HG03457 (cell line): Measurements from ENCODE around the gene ANKRD2.
"Not testable (repeated sequence)": the region's sequence is repeated elsewhere in the genome, so short reads cannot be mapped to it uniquely, and the experiment has no call there.

Experiments
- ATAC-seq: cut with Tn5 transposase; IDR thresholded peaks from one replicate; pipeline ENCODE4 v1.9.1; 2021; ENCODE audit warnings: moderate number of reproducible peaks; ENCODE audit not compliant: unreplicated experiment

Gene ANKRD2

GRCh38 chr10:97546456-97547270, 25.9 kb upstream of the ANKRD2 start:
- no peak for ATAC-seq

- no peak for ATAC-seq
Observed at GRCh38 chr10:97547271-97547600, 25.3 kb upstream of the ANKRD2 start.

DNA sequence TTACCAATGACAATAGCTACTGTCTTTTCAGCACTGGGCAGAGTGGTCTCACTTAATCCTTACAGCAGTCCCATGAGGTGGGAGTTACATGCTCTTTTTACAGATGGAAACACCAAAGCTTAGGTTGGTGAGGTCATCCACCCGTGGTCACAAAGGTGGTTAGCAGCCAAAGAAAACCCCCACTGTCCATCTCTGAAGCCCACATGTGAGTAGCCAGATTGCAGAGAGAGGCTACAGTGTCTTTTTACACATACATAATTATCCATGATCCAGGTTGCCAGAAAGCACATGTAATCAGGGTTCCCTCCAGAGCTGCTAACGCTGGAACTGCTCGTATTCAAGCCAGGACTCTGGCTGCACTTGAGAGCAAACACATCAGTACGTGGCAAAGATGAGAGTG, 24.6 kb upstream of the ANKRD2 start:
- no peak for ATAC-seq

DNA sequence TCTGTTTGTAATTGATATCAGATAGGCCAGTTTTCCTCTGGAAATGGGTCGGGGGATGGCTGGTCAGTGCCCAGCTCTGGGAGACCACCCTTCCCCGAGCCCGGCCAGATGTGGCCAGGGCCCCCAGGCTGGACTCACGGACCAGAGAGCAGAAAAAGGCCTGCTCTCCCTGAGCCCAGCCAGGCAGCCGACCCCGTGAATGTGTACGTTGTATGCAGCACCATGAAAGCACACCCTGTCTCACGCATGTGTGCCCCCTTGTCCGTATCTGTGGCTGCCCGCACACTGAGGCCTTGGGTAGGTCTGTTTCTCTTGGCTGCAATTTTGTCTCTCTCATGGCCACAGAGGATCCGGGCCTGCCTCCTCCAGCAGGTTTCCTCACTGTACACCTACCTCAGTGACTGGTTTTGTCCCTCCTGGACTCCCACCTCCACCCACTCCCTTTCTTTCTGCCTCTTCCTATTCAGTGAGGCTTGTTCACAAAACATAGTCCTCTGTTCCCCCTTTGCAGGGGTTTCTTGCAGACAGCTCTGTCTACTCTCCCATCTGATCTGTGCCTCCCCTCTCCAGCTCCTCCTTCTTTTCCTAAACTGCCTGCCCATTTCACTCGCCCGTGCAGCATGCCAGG, 23.6 kb upstream of the ANKRD2 start:
- no peak for ATAC-seq

DNA sequence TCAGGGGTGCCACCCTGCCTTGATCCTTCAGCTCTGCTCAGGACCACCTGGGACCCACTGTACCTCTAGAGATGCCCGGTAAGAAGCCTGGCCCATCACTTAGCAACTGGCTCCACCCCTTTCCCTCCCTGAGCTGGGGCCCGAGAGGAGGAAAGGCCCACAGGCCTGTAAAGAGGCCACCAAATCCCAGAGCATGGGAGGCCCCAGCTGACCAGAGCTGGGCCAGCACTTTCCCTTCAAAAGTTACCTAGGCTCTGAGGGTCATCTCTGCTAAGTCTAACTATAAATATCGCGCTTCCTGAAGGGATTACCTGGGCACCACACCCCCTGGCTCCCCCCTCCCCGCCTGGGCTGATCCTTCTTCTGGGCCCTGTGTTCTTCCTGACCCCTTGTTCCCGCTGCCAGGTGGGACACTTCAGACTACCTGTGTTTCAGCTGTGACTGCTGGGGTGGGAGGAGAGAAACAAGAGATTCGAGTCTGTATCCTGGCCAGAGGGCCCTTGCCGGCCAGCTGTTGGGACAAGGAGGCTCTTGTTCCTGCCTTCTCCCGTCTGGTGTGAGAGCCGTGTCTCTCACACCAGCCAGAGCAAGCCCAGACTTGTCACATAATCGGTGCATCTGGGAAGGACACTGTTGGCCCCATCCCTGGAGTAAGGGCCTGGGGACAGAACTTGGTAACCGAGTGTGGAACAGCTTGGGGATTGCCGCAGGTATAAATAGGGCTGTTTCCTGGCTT, 22.8 kb upstream of the ANKRD2 start:
- ATAC-seq: no peak

- ATAC-seq: no peak
Observed at GRCh38 chr10:97550336-97551149, 22.0 kb upstream of the ANKRD2 start.

DNA sequence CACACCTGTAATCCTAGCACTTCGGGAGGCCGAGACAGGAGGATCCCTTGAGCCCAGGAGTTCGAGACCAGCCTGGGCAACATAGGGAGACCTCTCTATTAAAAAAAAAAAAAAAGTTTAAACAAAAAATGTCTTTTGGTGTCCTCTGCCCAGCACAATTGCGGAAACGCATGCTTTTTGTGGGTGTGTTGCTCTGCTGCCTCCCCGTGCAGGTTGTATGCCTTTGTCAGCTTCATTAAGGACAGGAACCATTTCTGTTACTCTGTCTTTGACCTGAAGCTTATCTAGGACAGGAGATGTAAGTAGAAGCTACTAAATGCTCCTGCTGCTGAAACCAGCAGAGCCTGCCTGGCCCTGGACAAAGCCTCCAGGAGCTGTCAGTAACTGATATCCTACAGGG, 21.3 kb upstream of the ANKRD2 start:
- ATAC-seq: no peak

GRCh38 chr10:97553575-97554031, 19.0 kb upstream of the ANKRD2 start:
- no peak for ATAC-seq

- not testable (repeated sequence) for ATAC-seq
Observed at GRCh38 chr10:97554336-97554735, 18.2 kb upstream of the ANKRD2 start.

- not testable (repeated sequence) for ATAC-seq
Observed at GRCh38 chr10:97555541-97555940, 17.0 kb upstream of the ANKRD2 start.

DNA sequence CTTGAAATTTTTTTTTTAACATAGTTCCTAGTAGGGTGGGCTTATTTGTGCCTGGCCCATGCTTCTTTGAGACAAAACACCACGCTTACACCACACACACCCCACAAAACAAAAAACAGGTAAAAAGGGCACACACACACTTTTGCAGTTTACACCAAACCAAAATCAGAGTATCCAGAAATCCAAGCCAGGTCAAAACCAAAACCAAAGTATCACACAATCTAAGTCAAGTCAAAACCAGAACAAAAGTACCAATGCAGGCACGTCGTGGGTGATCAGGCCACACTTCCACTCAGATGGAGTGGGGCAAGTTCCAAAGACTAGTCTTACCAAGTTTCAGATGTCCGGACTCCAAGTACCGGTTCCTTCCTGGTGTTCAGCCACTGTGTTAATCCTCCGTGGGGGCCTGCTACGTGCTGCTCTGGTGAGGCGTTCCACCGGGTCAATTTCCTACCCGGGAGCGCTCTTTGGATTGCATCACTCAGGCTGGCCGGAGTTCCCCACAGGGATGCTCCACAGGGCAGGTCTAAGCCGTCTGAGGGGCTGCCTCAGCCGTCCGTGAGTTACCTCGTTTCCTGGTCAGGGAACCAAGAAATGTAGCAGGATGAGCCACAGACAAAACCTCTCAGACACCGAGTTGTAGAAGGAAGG, 11.7 kb upstream of the ANKRD2 start:
- not testable (repeated sequence) for ATAC-seq

DNA sequence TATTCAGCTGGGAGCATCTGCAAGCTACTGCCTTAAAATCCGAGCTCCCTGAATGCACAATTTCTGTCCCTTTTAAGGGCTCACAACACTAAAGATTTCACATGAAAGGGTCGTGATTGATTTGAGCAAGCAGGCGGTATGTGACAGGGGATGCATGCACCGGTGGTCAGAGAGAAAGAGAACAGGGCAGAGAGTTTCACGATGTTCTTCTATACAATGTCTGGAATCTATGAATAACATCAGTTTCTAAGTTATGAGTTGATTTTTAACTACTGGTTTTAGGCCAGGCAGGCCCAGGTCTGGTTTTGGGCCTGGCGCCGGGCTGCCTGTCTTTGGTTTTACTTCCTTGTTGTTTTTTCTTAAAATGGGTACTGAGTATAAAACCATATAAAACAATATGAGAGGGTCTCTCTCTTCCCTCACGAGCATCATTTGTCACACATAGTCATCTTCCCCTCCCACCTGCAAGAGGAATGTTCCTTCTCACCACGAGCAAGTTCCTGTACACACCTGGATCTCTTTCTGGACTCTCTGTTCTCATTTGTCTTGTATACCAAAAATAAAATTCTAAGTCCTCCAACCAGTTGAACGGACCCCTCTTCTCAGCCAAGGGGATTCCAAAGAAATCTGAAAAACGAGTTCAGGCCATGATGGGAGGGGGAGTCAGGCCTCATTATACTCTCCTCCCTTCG, 11.0 kb upstream of the ANKRD2 start:
- not testable (repeated sequence) for ATAC-seq

GRCh38 chr10:97562329-97562728, 10.2 kb upstream of the ANKRD2 start:
- ATAC-seq: not testable (repeated sequence)

DNA sequence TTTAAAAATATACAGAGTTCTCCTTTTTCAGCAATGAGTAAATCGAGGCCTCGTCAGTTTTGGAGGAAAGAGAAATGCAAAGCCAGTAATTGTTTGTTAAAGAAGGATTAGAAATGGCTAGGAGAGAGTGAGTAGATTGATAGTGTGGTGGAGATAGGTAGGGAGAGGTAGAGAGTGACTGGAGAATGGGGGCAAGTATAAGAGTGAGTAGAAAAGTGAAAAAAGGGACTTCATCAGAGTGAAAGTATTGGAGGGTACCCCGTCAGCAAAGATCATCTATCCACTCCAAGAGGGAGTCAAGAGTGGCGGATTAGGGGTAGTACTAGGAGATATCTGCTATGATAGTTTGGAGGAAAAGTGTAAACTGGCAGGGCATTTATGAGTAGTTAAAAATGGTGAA, 9.2 kb upstream of the ANKRD2 start:
- no peak for ATAC-seq

- no peak for ATAC-seq
Observed at GRCh38 chr10:97564776-97565175, 7.8 kb upstream of the ANKRD2 start.

DNA sequence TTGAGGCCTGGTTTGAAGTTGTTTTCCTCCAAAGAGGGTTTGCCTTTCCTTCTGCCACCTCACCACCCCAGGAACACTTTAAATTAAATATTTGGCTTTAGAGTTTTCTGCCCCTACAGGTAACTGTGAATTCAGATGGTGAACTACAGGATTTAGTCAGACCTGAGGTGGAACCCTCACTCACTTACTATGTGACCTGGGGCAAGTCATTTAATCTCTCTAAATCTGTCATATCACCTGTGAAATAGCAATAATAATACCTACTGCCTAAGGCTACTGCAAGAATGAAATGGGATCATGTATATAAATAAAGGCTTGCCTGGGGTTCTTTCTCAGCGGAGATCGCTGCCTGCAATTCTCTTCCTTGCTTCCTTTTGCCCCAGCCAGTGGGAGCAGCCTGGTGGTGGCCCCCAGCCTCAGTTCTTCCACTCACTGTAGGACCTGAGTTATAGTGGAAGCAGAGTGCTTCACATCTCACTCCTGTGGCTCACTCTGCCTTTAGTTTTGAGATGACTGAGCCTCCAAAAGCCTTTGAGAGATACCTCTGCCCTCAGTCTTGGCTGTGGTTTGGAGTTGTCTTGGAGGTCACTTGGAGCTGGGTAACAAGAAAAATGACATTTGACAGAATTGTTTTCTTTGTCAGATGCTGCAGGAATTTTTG, 6.1 kb upstream of the ANKRD2 start:
- ATAC-seq: no peak

DNA sequence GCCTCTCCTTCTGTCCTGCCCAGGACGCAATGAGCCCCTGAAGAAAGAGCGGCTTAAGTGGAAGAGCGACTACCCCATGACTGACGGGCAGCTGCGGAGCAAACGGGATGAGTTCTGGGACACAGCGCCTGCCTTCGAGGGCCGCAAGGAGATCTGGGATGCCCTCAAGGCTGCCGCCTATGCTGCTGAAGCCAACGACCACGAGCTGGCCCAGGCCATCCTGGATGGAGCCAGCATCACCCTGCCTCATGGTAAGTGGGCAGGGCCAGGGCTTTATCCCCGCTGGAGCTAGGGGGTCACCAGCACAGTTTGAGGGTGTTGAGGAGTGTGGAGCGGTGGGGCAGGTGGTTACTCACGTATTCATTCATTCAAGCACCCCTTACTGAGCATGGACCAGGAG, 4.7 kb upstream of the ANKRD2 start:
- no peak for ATAC-seq

DNA sequence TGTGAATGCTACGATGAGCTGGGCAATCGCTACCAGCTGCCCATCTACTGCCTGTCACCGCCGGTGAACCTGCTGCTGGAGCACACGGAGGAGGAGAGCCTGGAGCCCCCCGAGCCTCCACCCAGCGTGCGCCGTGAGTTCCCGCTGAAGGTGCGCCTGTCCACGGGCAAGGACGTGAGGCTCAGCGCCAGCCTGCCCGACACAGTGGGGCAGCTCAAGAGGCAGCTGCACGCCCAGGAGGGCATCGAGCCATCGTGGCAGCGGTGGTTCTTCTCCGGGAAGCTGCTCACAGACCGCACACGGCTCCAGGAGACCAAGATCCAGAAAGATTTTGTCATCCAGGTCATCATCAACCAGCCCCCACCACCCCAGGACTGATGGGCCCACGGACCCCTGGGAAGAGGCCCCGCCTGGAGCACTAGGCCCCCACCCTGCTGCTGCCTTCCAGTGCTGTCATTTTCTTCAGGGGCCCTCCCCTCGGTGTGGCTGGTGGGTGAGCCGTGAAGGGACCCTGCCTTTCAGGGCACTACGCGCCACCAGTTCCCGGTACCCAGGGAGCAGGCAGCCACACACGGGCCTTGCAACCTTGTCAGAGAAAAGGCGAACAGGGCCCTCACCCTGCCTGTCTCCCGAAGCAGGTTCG, 2.3 kb upstream of the ANKRD2 start:
- no peak for ATAC-seq
